Stimulated activated CD4-positive, alpha-beta T cell treated with anti-CD3 and anti-CD28 coated beads, Interleukin-2, amount 100 ng/mL, for 24 hours (primary cell): ENCODE data around the gene ABHD14A.
A peak's percentile ranks its signal among the peaks of the same experiment; 100 is the strongest.
"Not testable (repeated sequence)": the region's sequence is repeated elsewhere in the genome, so short reads cannot be mapped to it uniquely, and the experiment has no call there.

ENCODE experiments used
- DNase-seq, 2 donors: peaks; one replicate each; pipeline ENCODE4 v3.0.0-alpha.2; 2020

ABHD14A gene

GRCh38 chr3:51974963-51975851 is at the start of gene ABHD14A:
ABHD14A (plus strand) TSS chr3:51975064; CDS start chr3:51975136, 72 bp downstream.
- peak; percentile 73 to 76 for DNase-seq

GRCh38 chr3:51927061-51927977 is 47.5 kb upstream of the ABHD14A start:
- DNase-seq, result no peak

DNA sequence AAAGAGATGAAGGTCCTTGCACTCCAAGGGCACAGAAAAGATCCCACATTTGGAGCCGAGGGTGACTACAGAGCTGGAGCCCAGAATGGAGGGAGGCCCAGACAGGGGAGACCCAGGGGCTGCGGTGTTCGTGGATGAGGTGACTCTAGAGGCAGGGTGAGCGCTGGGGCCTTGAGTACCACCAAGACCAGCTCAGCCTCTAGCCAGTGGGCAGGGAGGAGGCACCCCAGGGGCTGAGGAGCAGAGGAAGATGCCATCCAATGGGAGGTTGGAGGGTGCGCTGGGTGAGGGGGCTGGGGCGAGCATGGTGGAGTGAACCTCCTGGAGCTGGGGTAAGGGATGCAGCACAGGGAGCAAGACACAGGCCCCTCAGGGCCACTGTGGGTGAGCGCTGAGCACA is 46.4 kb upstream of the ABHD14A start:
- no peak for DNase-seq

GRCh38 chr3:51928981-51929380 is 45.9 kb upstream of the ABHD14A start:
- not testable (repeated sequence) for DNase-seq

DNA sequence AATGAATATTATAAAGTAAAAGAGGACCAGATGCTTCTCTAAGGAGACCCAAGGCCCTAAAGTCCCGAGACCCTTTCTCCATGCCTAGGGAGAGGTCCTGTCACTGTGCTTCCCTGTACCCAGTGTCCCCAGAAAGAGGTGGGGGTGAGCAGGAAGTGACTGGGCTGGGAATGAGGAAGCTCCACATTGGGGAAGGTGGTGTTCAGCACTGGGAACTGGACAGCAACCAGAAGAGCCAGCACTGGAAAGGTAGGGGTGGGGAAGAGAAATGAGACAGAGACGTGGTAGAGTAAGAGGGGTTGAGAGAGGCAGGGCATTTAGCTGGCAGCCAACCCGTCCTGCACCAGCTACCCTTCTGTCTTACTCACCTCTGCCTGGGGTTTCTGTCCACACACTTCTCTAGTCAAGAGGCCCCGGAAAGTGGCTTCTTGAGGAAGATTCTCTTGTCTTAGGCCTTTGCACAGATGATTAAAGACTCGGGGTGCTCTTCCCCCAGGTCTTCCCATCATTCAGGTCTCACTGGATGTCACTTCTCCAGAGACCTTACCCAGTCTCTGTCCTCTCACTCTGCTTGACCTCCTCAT is 45.4 kb upstream of the ABHD14A start:
- no peak for DNase-seq

DNA sequence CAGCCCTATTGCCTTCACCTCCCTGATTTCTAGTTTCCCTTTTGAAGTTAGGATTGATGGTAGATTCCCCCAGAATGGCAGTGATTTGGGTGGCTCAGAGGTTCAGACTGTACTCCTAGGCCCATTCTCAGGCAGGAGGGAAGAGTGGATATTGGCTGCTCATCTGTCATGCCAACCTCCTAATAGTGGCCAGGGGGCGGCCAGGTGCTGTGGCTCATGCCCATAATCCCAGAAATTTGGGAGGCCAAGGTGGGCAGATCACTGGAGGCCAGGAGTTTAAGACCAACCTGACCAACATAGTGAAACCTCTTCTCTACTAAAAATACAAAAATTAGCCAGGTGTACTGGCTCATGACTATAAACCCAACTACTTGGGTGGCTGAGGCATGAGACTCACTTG is 44.4 kb upstream of the ABHD14A start:
- no peak for DNase-seq

GRCh38 chr3:51931756-51932155 is 43.1 kb upstream of the ABHD14A start:
- no peak for DNase-seq

DNA sequence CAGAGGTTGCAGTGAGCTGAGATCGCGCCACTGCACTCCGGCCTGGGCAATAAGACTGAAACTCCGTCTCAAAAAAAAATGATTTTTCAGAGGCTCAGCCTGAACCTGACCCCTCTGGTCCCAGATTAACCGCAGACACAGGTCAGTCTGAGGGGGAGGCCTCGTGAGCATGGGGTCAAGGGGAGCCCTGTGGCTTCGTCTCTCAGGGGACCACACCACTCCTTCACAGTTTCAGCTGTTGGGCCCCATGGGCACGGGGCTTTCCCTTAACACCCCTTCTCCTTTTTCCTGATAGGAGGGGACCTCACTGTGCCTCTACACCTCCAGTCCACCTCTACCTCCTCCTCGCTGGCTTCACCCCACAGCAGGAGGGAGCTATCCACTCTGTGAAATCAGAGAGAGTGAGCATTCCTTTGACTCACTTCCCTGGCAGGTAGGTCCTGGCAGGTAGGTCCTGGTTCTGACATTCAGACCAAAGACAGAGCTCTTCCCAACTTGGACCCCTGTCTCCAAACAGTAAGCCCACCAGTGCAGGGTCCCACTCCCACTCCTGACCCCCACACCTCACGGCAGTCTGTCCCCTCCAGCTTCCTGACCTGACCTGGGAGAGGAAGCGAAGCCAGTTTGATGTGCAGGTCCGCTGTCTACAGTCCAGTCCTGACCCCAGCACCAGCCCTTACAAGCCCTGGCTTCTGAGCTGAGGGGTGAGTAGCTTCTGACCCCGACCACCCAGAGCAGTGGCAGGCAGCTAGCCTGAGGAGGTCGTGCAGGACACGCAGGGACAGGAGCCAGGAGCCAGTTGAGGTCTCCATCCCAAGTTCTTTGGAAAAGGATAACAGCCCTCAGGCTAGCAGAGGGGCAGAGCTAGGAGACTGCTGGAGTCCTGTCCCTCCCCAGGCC is 42.1 kb upstream of the ABHD14A start:
- DNase-seq, result no peak

GRCh38 chr3:51933471-51934138 is 41.3 kb upstream of the ABHD14A start:
- no peak for DNase-seq

DNA sequence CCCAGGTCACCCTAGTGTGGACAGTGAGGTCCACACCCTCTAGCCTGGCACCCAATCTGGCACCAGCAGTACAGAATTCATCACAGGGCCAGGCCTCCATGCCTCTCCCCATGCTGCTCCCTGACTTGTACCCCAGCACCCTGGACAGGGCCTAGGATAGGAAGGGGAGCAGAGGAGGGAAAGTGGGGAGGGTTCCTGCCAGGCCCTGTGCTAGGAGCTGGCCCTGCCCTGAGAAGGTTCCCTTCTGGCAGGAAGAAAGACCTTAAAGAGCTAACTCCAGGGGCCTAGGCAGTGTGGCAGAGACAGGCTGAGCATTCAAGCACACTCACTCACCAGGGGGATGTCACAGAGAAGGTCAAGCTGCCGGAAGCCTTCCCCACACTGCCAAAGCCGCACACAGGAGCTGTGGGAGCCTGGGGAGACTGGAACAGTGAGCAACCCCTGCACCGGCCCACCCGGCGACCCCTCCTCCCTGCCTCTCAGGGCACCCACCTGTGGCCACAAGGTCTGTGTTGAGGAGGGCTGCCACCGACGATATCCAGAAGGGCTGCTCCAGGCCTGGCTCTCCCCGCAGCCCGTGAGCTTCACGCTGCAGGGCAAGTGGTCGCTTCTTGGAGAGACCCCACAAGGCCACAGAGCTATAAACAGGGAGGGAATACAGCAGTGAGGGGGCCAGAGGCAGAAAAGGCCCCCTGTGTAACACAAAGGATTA is 40.6 kb upstream of the ABHD14A start:
- no peak for DNase-seq

- DNase-seq, result no peak
Observed at GRCh38 chr3:51934991-51935885, 39.6 kb upstream of the ABHD14A start.

GRCh38 chr3:51935886-51936755 is 38.7 kb upstream of the ABHD14A start:
- no peak for DNase-seq

DNA sequence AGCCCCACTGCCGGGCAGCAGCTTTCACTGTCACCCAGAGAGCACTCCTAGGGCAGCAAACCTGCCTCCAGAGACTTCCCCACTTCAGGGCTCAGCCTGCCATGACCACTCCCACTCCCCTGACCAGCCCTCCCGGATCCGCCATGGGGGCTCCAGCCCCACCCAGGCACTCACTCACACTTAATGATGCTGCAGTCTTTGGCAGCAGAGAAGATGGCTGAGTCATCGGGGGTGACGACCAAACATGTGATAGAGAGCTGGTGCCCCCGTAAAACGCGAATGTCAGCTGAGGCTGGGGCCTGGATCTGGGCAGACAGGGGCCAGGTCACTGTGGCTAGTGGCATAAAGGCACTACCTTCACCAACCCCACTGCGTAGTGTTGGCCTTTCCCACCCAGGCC is 37.9 kb upstream of the ABHD14A start:
- no peak for DNase-seq

DNA sequence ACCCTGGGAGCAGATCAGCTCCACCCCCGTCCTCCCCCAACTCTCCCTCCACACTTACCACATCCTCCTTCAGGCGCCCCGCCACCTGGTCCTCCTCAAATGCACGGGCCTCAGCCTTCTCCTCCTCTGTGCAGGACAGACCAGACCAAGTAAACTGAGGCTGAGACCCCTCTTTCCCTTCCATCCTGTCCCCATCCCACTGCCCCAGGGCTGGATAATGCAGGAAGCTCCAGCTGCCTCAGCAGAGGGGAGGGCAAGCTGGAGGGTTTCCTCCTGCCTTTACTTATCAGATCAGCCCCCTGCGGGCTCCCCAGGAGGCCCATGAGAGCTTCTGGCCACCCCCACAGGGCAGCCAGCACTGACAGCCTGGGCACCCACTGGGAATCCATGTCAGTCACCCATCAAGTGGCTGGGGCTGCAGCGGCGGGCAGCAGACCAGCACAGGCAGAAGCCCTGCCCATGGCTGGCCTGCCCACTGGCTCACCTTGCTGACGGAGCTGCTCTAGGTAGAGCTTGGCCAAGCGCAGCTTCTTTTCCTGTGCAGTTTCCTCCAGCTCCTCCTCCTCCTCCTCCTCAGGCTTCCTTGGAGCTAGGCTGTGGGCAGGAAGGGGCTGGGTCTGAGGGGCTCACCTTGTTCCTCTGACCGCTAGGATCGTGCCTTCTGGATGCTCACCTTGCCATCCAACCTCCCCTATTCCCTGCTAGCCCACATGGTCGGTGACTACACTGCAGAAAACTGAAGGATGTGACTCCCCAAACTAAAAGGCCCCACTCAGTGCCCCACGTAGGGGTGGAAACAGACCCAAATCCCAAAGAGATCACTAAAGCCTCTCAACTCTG is 37.0 kb upstream of the ABHD14A start:
- no peak for DNase-seq

GRCh38 chr3:51938780-51939425 is 36.0 kb upstream of the ABHD14A start:
- DNase-seq, result no peak

DNA sequence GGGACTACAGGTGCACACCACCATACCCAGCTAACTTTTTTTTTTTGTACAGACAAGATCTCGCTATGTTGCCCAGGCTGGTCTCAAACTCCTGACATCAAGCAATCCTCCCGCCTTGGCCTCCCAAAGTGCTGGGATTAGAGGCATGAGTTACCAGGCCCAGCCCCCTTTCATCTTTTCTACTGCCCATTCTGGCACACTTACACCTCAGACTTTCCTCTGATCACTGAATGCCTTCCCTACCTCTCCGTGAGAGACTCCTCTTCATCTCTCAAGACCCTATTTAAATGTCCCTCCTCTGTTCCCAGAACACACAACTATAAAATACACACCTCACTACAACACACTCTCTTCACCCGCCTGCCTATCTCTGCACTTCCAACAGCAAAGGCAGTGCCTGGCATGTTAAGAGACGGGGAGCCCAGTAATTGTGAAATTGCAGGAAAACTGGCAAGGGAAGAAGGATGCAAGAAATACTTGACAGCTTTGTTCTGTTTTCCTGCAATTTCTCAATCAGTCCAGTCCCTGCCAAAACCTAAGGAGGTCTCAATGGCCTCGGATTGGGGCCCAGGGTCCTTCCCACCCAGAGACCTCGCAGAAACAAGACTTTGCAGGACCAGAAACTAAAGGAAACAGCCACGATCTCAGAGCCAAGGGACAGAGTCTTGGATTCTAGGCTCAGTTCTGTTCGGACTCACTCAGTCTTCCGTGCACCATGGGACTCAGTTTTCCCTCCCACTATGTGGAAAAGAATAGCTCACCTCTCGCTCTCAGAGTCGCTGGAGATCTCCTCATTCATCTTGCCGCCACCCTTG is 34.0 kb upstream of the ABHD14A start:
- DNase-seq, result peak in 1 of 2 donors; percentile 19

GRCh38 chr3:51941463-51941797 is 33.4 kb upstream of the ABHD14A start:
- DNase-seq, result no peak
